Measurements from ENCODE around the gene SEC23B. TPM values are rescaled to one million over a fixed set of nuclear protein-coding genes. Genes with fewer than 3 reads are reported as not detected.

The SEC23B gene
- total and polyA plus RNA-seq, 2 of the 4 experiments (the other 2 are of a cell fraction) = 51.5 to 78.9 TPM

DNA sequence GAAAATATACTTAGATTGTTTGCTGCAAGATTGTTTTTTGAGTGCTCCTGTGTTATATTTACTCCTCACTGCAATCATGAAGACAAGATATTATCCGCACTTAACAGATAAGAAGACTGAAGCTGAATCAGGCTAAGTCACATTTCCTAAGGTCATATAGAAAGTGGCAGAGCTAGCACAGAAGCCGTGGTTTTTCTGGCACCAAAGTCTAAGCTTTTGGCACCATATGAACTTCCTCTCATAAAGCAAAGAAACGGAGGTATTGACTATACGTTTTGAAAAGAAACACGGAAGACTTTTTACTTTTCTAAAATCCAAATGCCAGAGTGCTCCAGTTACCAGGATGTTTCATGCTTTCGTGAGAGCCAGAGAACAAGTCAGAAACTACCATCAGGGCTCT, 70.8 kb downstream of the SEC23B start:
- H3K36me3 ChIP-seq (ENCODE audit: control insufficient read depth, insufficient read depth, low read length) = no peaks in the 10 kb centered on the region
- H2BK15ac ChIP-seq (ENCODE audit: low read depth, low read length) = no peak overlapping the region
- no peak overlapping the region for H2AK5ac ChIP-seq (ENCODE audit: low read depth, low read length)
- H3K4me2 ChIP-seq (ENCODE audit: low read depth, low read length) = no peak overlapping the region
- no peaks in the 10 kb centered on the region for H4K20me1 ChIP-seq (ENCODE audit: insufficient read depth, low read length)
- dilution Hi-C loops (cut with HindIII; ENCODE audit: low sequenced_read_pairs, unreplicated experiment) (no loop called here), in situ Hi-C loops (cut with MboI; ENCODE audit: low sequenced_read_pairs) (no loop called here), intact Hi-C loops (cut with micrococcal nuclease) (no loop called here)
- H3K4ac ChIP-seq (ENCODE audit: low read depth, low read length) = no peak overlapping the region
- no CpG with 5 or more reads among the region's 6 CpGs for WGBS, 2 experiments (ENCODE audit: extremely low coverage in 2 of 2, insufficient read length in 1 of 2)
- H2BK120ac ChIP-seq (ENCODE audit: low read depth, low read length) = no peak overlapping the region
- ChIA-PET POLR2A (ENCODE audit: unreplicated experiment) (no interaction called here), CTCF (no interaction called here)
- no peak overlapping the region for H2BK5ac ChIP-seq (ENCODE audit: low read depth, low read length, poor library complexity, severe bottlenecking)
- TF ChIP-seq, protein P1, sequence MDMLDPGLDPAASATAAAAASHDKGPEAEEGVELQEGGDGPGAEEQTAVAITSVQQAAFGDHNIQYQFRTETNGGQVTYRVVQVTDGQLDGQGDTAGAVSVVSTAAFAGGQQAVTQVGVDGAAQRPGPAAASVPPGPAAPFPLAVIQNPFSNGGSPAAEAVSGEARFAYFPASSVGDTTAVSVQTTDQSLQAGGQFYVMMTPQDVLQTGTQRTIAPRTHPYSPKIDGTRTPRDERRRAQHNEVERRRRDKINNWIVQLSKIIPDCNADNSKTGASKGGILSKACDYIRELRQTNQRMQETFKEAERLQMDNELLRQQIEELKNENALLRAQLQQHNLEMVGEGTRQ (IDR thresholded peaks at IDR 0.05; ENCODE audit: low read depth, low read length) = no peak
- TF ChIP-seq MXI1 (IDR thresholded peaks at IDR 0.05; ENCODE audit: borderline replicate concordance, low read depth, low read length) (no peak), RCOR1 (IDR thresholded peaks at IDR 0.05; ENCODE audit: insufficient replicate concordance, low read length) (no peak), CHD1 (IDR thresholded peaks at IDR 0.05; ENCODE audit: low read depth, low read length) (no peak), NFE2L2 (IDR thresholded peaks at IDR 0.05; ENCODE audit: low read depth, low read length) (no peak), FOS (IDR thresholded peaks at IDR 0.05; ENCODE audit: low read depth, low read length) (no peak), MAFK (IDR thresholded peaks at IDR 0.05; ENCODE audit: low read depth, low read length) (no peak), RAD21 (IDR thresholded peaks at IDR 0.05; ENCODE audit: low read length) (no peak), SMC3 (IDR thresholded peaks at IDR 0.05; ENCODE audit: low read depth, low read length) (no peak), BHLHE40 (IDR thresholded peaks at IDR 0.05; ENCODE audit: low read depth, low read length) (no peak), POLR2A (IDR thresholded peaks at IDR 0.05; ENCODE audit: low read depth, low read length) (no peak), MAZ (IDR thresholded peaks at IDR 0.05; ENCODE audit: borderline replicate concordance, low read depth, low read length) (no peak), ELK1 (IDR thresholded peaks at IDR 0.05; ENCODE audit: borderline replicate concordance, low read depth, low read length) (no peak), CEBPB (IDR thresholded peaks at IDR 0.05; ENCODE audit: low read depth, low read length) (no peak), RFX5 (IDR thresholded peaks at IDR 0.05; ENCODE audit: low read depth, low read length) (no peak)
- TF ChIP-seq, protein P2, sequence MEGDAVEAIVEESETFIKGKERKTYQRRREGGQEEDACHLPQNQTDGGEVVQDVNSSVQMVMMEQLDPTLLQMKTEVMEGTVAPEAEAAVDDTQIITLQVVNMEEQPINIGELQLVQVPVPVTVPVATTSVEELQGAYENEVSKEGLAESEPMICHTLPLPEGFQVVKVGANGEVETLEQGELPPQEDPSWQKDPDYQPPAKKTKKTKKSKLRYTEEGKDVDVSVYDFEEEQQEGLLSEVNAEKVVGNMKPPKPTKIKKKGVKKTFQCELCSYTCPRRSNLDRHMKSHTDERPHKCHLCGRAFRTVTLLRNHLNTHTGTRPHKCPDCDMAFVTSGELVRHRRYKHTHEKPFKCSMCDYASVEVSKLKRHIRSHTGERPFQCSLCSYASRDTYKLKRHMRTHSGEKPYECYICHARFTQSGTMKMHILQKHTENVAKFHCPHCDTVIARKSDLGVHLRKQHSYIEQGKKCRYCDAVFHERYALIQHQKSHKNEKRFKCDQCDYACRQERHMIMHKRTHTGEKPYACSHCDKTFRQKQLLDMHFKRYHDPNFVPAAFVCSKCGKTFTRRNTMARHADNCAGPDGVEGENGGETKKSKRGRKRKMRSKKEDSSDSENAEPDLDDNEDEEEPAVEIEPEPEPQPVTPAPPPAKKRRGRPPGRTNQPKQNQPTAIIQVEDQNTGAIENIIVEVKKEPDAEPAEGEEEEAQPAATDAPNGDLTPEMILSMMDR (conservative IDR thresholded peaks at IDR 0.05; ENCODE audit: low read depth, low read length) = no peak
- no peak overlapping the region for H4K91ac ChIP-seq (ENCODE audit: insufficient read depth, low read depth, low read length)
- H4K5ac ChIP-seq (ENCODE audit: low read depth, low read length) = no peak overlapping the region
- no peaks in the 10 kb centered on the region for H3K79me1 ChIP-seq (ENCODE audit: low read depth in 1 of 2, low read length in 2 of 2)
- no peaks in the 10 kb centered on the region; the same call in 1 of the 2 replicates for H3K27me3 ChIP-seq (ENCODE audit: control insufficient read depth, insufficient read depth, low read length)
- H3K9ac ChIP-seq (ENCODE audit: low read depth, low read length) = no peak overlapping the region
- BruUV-seq (replicated peaks) = no TSS peak
- H2AK9ac ChIP-seq (replicated peaks; ENCODE audit: low read depth, low read length, poor library complexity) = no peak overlapping the region
- no peaks in the 10 kb centered on the region for H3K9me1 ChIP-seq (ENCODE audit: insufficient read depth, low read length)
- no peak overlapping the region for H3K56ac ChIP-seq (ENCODE audit: extremely low read depth, insufficient read depth, low read length)
- H3K23ac ChIP-seq (ENCODE audit: low read depth, low read length) = no peak overlapping the region
- no peak overlapping the region for H3K14ac ChIP-seq (replicated peaks; ENCODE audit: low read depth, low read length)
- H3K18ac ChIP-seq (ENCODE audit: low read depth, low read length) = no peak overlapping the region
- ATAC-seq (ENCODE audit: low read depth) = no peak
- no peaks in the 10 kb centered on the region for H3K9me3 ChIP-seq (ENCODE audit: control insufficient read depth, insufficient read depth, low read length)
- DNase-seq = no peak
- no peak overlapping the region for H3K27ac ChIP-seq (ENCODE audit: insufficient read depth, low read length)
- H4K8ac ChIP-seq (ENCODE audit: low read depth in 2 of 2, low read length in 2 of 2) = no peak overlapping the region
- no peaks in the 10 kb centered on the region for H3K4me1 ChIP-seq (ENCODE audit: control insufficient read depth, insufficient read depth, low read length)
- no peak overlapping the region for H3K4me3 ChIP-seq (ENCODE audit: insufficient read depth, low read depth, low read length)
- no peak overlapping the region for H2BK20ac ChIP-seq (ENCODE audit: low read depth, low read length)
- no peak overlapping the region for H2AFZ ChIP-seq (replicated peaks; ENCODE audit: low read length, poor library complexity)

All from IMR-90 (cell line).